Measurements from ENCODE around the gene SAMD8. TPM values are rescaled to one million over a fixed set of nuclear protein-coding genes. Genes with fewer than 3 reads are reported as not detected.
A peak's percentile ranks its signal among the peaks of the same experiment; 100 is the strongest.
"Not testable (repeated sequence)": the region's sequence is repeated elsewhere in the genome, so short reads cannot be mapped to it uniquely, and the experiment has no call there.

SAMD8 gene
- total and polyA plus RNA-seq, 7 donors: 2.1 to 37.5 (median 25.0) TPM

- TF ChIP-seq CTCF (IDR thresholded peaks at IDR 0.05) (no peak), POLR2A (IDR thresholded peaks at IDR 0.05) (no peak), EP300 (IDR thresholded peaks at IDR 0.05) (no peak), POLR2AphosphoS5 (IDR thresholded peaks at IDR 0.05) (no peak)
- H3K27me3 ChIP-seq: no peaks in the 10 kb centered on the region
- H3K36me3 ChIP-seq: no peaks in the 10 kb centered on the region
- peaks cover 0 to 42% (median 31%) of the 10 kb centered on the region in 4 donors for H3K4me1 ChIP-seq
- no peak overlapping the region for H3K4me3 ChIP-seq
- DNase-seq: no peak
- intact Hi-C loops (cut with DNase I): no loop called here
- peak overlapping the region in 3 of 4 donors; percentile 26 to 31 (median 26) for H3K27ac ChIP-seq
- no peaks in the 10 kb centered on the region for H3K9me3 ChIP-seq
- WGBS, 2 donors: 78 to 80% methylated on average over 3 of the region's 3 CpGs
These were observed 6.5 kb downstream of the SAMD8 start for GRCh38 chr10:75117995-75118394.

- intact Hi-C loops (cut with DNase I): loop anchor here (5.0 kb wide), 1 partner anchor 48 kb away; no protein-coding TSS in a partner anchor
- H3K4me3 ChIP-seq, H3K27ac ChIP-seq, DNase-seq, H3K36me3 ChIP-seq, H3K9me3 ChIP-seq, H3K27me3 ChIP-seq: not testable (repeated sequence)
- WGBS, 2 donors: 76 to 90% methylated on average over 15 of the region's 15 CpGs
- peaks cover 0 to 30% (median 23%) of the 10 kb centered on the region in 4 donors for H3K4me1 ChIP-seq
These were observed 8.1 kb downstream of the SAMD8 start for GRCh38 chr10:75119444-75120066.

GRCh38 chr10:75121322-75121721 is 9.9 kb downstream of the SAMD8 start:
- H3K4me1 ChIP-seq: peaks cover 0 to 30% (median 17%) of the 10 kb centered on the region in 4 donors
- peaks cover 0 to 16% (median 0%) of the 10 kb centered on the region in 4 donors for H3K36me3 ChIP-seq
- WGBS, 2 donors: 44% methylated on average over 1 of the region's 1 CpG
- intact Hi-C loops (cut with DNase I): loop anchor here (5.0 kb wide), 1 partner anchor 46 kb away; no protein-coding TSS in a partner anchor
- DNase-seq: no peak
- no peaks in the 10 kb centered on the region for H3K27me3 ChIP-seq
- no peak overlapping the region for H3K27ac ChIP-seq
- H3K4me3 ChIP-seq: no peak overlapping the region
- TF ChIP-seq CTCF (IDR thresholded peaks at IDR 0.05) (no peak), POLR2A (IDR thresholded peaks at IDR 0.05) (no peak), EP300 (IDR thresholded peaks at IDR 0.05) (no peak), POLR2AphosphoS5 (IDR thresholded peaks at IDR 0.05) (no peak)
- no peaks in the 10 kb centered on the region for H3K9me3 ChIP-seq

- Histone ChIP-seq H3K4me3 (no peak overlapping the region), H3K9me3 (no peaks in the 10 kb centered on the region), H3K27ac (no peak overlapping the region), H3K27me3 (no peaks in the 10 kb centered on the region), H3K4me1 (peaks cover 0 to 33% (median 18%) of the 10 kb centered on the region in 4 donors), H3K36me3 (peaks cover 0 to 16% (median 0%) of the 10 kb centered on the region in 4 donors)
- no peak for DNase-seq
- no peak for TF ChIP-seq POLR2AphosphoS5 (IDR thresholded peaks at IDR 0.05)
- TF ChIP-seq EP300 (IDR thresholded peaks at IDR 0.05): no peak
- TF ChIP-seq CTCF (IDR thresholded peaks at IDR 0.05): no peak
- no peak for TF ChIP-seq POLR2A (IDR thresholded peaks at IDR 0.05)
- intact Hi-C loops (cut with DNase I): loop anchor here (5.0 kb wide), 1 partner anchor 45 kb away; no protein-coding TSS in a partner anchor
- WGBS, 2 donors: 96 to 97% methylated on average over 4 of the region's 4 CpGs
These were observed 11.0 kb downstream of the SAMD8 start for GRCh38 chr10:75122505-75122904.

DNA sequence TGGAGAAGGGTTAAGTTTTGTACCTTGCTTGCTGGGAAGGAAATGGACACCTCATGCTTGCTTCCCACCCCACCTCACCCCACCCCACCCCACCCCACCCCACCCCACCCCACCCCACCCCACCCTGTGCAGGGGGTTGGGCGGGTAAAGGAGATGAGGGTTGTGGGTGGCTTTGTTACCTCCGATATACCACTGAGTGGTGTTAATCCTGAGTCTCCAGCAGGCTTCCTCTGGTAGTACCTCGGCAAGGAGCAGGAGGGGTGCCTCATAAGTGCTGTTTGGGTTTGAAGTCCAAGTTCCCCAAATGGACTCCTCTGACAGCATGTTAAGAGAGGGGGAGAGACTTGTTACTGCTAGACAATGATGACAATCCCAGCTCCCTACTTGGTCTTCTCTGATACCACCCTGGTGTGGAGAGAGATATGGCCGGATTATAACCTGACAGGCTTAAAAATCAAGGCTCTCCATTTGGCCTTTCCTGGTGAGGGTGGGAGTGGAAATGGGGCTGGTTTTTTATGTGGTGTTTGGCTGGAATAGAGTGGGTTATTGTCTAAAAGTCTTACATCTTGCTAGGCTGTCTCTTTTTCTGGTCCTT is 11.7 kb downstream of the SAMD8 start:
- TF ChIP-seq CTCF (IDR thresholded peaks at IDR 0.05) (no peak), POLR2A (IDR thresholded peaks at IDR 0.05) (no peak), EP300 (IDR thresholded peaks at IDR 0.05) (no peak), POLR2AphosphoS5 (IDR thresholded peaks at IDR 0.05) (no peak)
- H3K9me3 ChIP-seq: no peaks in the 10 kb centered on the region
- H3K4me3 ChIP-seq: no peak overlapping the region
- no peaks in the 10 kb centered on the region for H3K27me3 ChIP-seq
- DNase-seq: no peak
- H3K4me1 ChIP-seq: peaks cover 0 to 33% (median 19%) of the 10 kb centered on the region in 4 donors
- 74 to 82% methylated on average over 4 of the region's 4 CpGs for WGBS, 2 donors
- intact Hi-C loops (cut with DNase I): loop anchor here (5.0 kb wide), 1 partner anchor 44 kb away; no protein-coding TSS in a partner anchor
- H3K27ac ChIP-seq: no peak overlapping the region
- H3K36me3 ChIP-seq: peaks cover 0 to 16% (median 0%) of the 10 kb centered on the region in 4 donors

Measured in sigmoid colon (tissue), 7 donors.